GM18907 (cell line): ENCODE measurements around the gene ZNHIT1.
"Not testable (repeated sequence)": the region's sequence is repeated elsewhere in the genome, so short reads cannot be mapped to it uniquely, and the experiment has no call there.

Source experiments
- ATAC-seq: cut with Tn5 transposase; IDR thresholded peaks from one replicate; pipeline ENCODE4 v1.9.1; 2021; ENCODE audit warnings: mild to moderate bottlenecking, moderate library complexity; ENCODE audit not compliant: unreplicated experiment

Gene ZNHIT1

GRCh38 chr7:101240226-101241014 is 22.5 kb downstream of the ZNHIT1 start:
- ATAC-seq = no peak

GRCh38 chr7:101241015-101241363 is 23.0 kb downstream of the ZNHIT1 start:
- ATAC-seq = no peak

- no peak for ATAC-seq
These were observed 23.7 kb downstream of the ZNHIT1 start for GRCh38 chr7:101241443-101242349.

GRCh38 chr7:101243646-101244374 is 25.8 kb downstream of the ZNHIT1 start:
- no peak for ATAC-seq

GRCh38 chr7:101244375-101245146 is 26.6 kb downstream of the ZNHIT1 start, which contains the start of gene FIS1:
Gene FIS1 (minus strand): TSS chr7:101245081. CDS start chr7:101245004, 77 bp downstream.
- peak; percentile 92 for ATAC-seq

- no peak for ATAC-seq
These were observed 27.2 kb downstream of the ZNHIT1 start for GRCh38 chr7:101245147-101245668.

- ATAC-seq = no peak
These were observed 30.3 kb downstream of the ZNHIT1 start for GRCh38 chr7:101248276-101248675.

- no peak for ATAC-seq
These were observed 32.4 kb downstream of the ZNHIT1 start for GRCh38 chr7:101250324-101250723.

GRCh38 chr7:101251871-101252659 is 34.1 kb downstream of the ZNHIT1 start:
- ATAC-seq = peak; percentile 97

- not testable (repeated sequence) for ATAC-seq
These were observed 35.2 kb downstream of the ZNHIT1 start for GRCh38 chr7:101253199-101253598.

- no peak for ATAC-seq
These were observed 37.8 kb downstream of the ZNHIT1 start for GRCh38 chr7:101255796-101256195.

GRCh38 chr7:101258243-101258731 is 40.3 kb downstream of the ZNHIT1 start:
- no peak for ATAC-seq

GRCh38 chr7:101264102-101264706 is 46.2 kb downstream of the ZNHIT1 start:
- ATAC-seq = not testable (repeated sequence)

GRCh38 chr7:101265622-101266516 is 47.9 kb downstream of the ZNHIT1 start:
- no peak for ATAC-seq

- ATAC-seq = no peak
These were observed 51.7 kb downstream of the ZNHIT1 start for GRCh38 chr7:101269664-101270063.

GRCh38 chr7:101271021-101271420 is 53.1 kb downstream of the ZNHIT1 start:
- no peak for ATAC-seq

- no peak for ATAC-seq
These were observed 55.2 kb downstream of the ZNHIT1 start for GRCh38 chr7:101273206-101273605.
